HEK293 (cell line): Measurements from ENCODE around the gene INPP5A.

Source experiments
- CTCF ChIA-PET: fragments of 350-600 bp; formaldehyde crosslinking; extraction: SDS; loops from one replicate; lab custom pipeline; 2021; ENCODE audit warnings: antibody characterized with exemption; lab: Yijun Ruan, JAX
- POLR2A ChIA-PET: fragments of 300-600 bp; formaldehyde crosslinking; extraction: SDS; loops from one replicate; lab custom pipeline; 2020; ENCODE audit warnings: antibody characterized with exemption, inconsistent platforms; lab: Yijun Ruan, JAX
- H3K27ac ChIP-seq: fragments of 200-500 bp; sonication (Bioruptor generic); 2 replicates; pipeline ENCODE4 v1.5.1; 2014; ENCODE audit warnings: low read depth, low read length, control low read depth, inconsistent platforms; ENCODE audit errors: extremely low read depth
- H3K36me3 ChIP-seq, 2 experiments: fragments of 200-500 bp in 1 of 2; sonication (Bioruptor generic) in 1 of 2; 1 replicate in 1 of 2; 2 replicates in 1 of 2; pipeline ENCODE4 v1.5.1; 2014 to 2017; ENCODE audit warnings: inconsistent platforms in 2 of 2, low read length in 2 of 2; ENCODE audit not compliant: control insufficient read depth in 2 of 2, insufficient read depth in 1 of 2
- H3K4me1 ChIP-seq: fragments of 200-500 bp; sonication (Bioruptor generic); 2 replicates; pipeline ENCODE4 v1.5.1; 2014; ENCODE audit warnings: mild to moderate bottlenecking, low read length, inconsistent platforms; ENCODE audit not compliant: control insufficient read depth, insufficient read depth
- H3K4me3 ChIP-seq: 2 replicates; pipeline ENCODE4 v1.5.1; 2011; ENCODE audit warnings: low read depth, mild to moderate bottlenecking, control low read depth, low read length, moderate library complexity
- H3K9me3 ChIP-seq: fragments of 200-500 bp; sonication (Bioruptor generic); 2 replicates; pipeline ENCODE4 v1.5.1; 2014; ENCODE audit warnings: low read depth, low read length, inconsistent platforms; ENCODE audit not compliant: control insufficient read depth, insufficient read depth
- EGR2 ChIP-seq: fragments of 450-650 bp; formaldehyde crosslinking; IDR thresholded peaks from 2 replicates; pipeline ENCODE4 v1.5.1; 2016; ENCODE audit warnings: low read depth, missing biosample characterization, missing genetic modification characterization
- IKZF3 ChIP-seq: fragments of 450-650 bp; IDR thresholded peaks from 2 replicates; pipeline ENCODE4 v1.5.0; 2018; ENCODE audit warnings: missing biosample characterization, mild to moderate bottlenecking, missing genetic modification characterization, moderate library complexity
- KLF8 ChIP-seq: fragments of 450-650 bp; formaldehyde crosslinking; IDR thresholded peaks from 2 replicates; pipeline ENCODE4 v1.5.1; 2016; ENCODE audit warnings: missing biosample characterization, missing genetic modification characterization
- KLF9 ChIP-seq: fragments of 450-650 bp; formaldehyde crosslinking; IDR thresholded peaks from 2 replicates; pipeline ENCODE4 v1.5.1; 2016; ENCODE audit warnings: missing biosample characterization, missing genetic modification characterization, low read depth
- SP7 ChIP-seq: fragments of 450-650 bp; formaldehyde crosslinking; IDR thresholded peaks from 2 replicates; pipeline ENCODE4 v1.5.1; 2016; ENCODE audit warnings: missing biosample characterization, missing genetic modification characterization
- YY2 ChIP-seq: fragments of 450-650 bp; formaldehyde crosslinking; IDR thresholded peaks from 2 replicates; pipeline ENCODE4 v1.5.1; 2016; ENCODE audit warnings: missing biosample characterization, missing genetic modification characterization
- ZBTB10 ChIP-seq: fragments of 450-650 bp; formaldehyde crosslinking; IDR thresholded peaks from 2 replicates; pipeline ENCODE4 v1.5.1; 2016; ENCODE audit warnings: missing biosample characterization, missing genetic modification characterization
- ZFHX2 ChIP-seq: fragments of 450-650 bp; formaldehyde crosslinking; conservative IDR thresholded peaks from 2 replicates; pipeline ENCODE4 v1.5.1; 2016; ENCODE audit warnings: missing biosample characterization, missing genetic modification characterization
- ZNF23 ChIP-seq: fragments of 450-650 bp; formaldehyde crosslinking; IDR thresholded peaks from 2 replicates; pipeline ENCODE4 v1.5.1; 2016; ENCODE audit warnings: missing biosample characterization, missing genetic modification characterization, borderline replicate concordance
- ZNF391 ChIP-seq: fragments of 450-650 bp; formaldehyde crosslinking; IDR thresholded peaks from 2 replicates; pipeline ENCODE4 v1.5.1; 2016; ENCODE audit warnings: low read depth, missing biosample characterization, missing genetic modification characterization, borderline replicate concordance
- ZNF521 ChIP-seq: fragments of 450-650 bp; formaldehyde crosslinking; IDR thresholded peaks from 2 replicates; pipeline ENCODE4 v1.5.1; 2017; ENCODE audit warnings: missing biosample characterization, mild to moderate bottlenecking, missing genetic modification characterization
- ZNF530 ChIP-seq: fragments of 450-650 bp; formaldehyde crosslinking; IDR thresholded peaks from 2 replicates; pipeline ENCODE4 v1.5.1; 2016; ENCODE audit warnings: low read depth, missing biosample characterization, missing genetic modification characterization
- ZNF548 ChIP-seq: fragments of 450-650 bp; formaldehyde crosslinking; IDR thresholded peaks from 2 replicates; pipeline ENCODE4 v1.5.1; 2016; ENCODE audit warnings: missing biosample characterization, missing genetic modification characterization
- ZNF555 ChIP-seq: fragments of 450-650 bp; formaldehyde crosslinking; conservative IDR thresholded peaks from 2 replicates; pipeline ENCODE4 v1.5.1; 2017; ENCODE audit warnings: missing biosample characterization, mild to moderate bottlenecking, missing genetic modification characterization, inconsistent platforms
- ZNF560 ChIP-seq: fragments of 450-650 bp; formaldehyde crosslinking; IDR thresholded peaks from 2 replicates; pipeline ENCODE4 v1.5.1; 2017; ENCODE audit warnings: missing biosample characterization, missing genetic modification characterization, borderline replicate concordance
- ZNF571 ChIP-seq: fragments of 450-650 bp; formaldehyde crosslinking; IDR thresholded peaks from 2 replicates; pipeline ENCODE4 v1.5.0; 2017; ENCODE audit warnings: missing biosample characterization, missing genetic modification characterization
- ZNF785 ChIP-seq: fragments of 450-650 bp; formaldehyde crosslinking; IDR thresholded peaks from 2 replicates; pipeline ENCODE4 v1.5.1; 2016; ENCODE audit warnings: missing biosample characterization, missing genetic modification characterization
- ZNF792 ChIP-seq: fragments of 450-650 bp; formaldehyde crosslinking; IDR thresholded peaks from 2 replicates; pipeline ENCODE4 v1.5.1; 2016; ENCODE audit warnings: missing biosample characterization, missing genetic modification characterization
- ZSCAN4 ChIP-seq: fragments of 450-650 bp; formaldehyde crosslinking; IDR thresholded peaks from 2 replicates; pipeline ENCODE4 v1.5.1; 2017; ENCODE audit warnings: missing biosample characterization, missing genetic modification characterization
- TF ChIP-seq, protein P1 (sequence below): fragments of 450-650 bp; formaldehyde crosslinking; IDR thresholded peaks from 2 replicates; pipeline ENCODE4 v1.5.1; 2016; ENCODE audit warnings: missing biosample characterization, missing genetic modification characterization
- TF ChIP-seq, protein P2 (sequence below): fragments of 450-650 bp; formaldehyde crosslinking; IDR thresholded peaks from 2 replicates; pipeline ENCODE4 v1.5.1; 2016; ENCODE audit warnings: missing biosample characterization, missing genetic modification characterization
- TF ChIP-seq, protein P3 (sequence below): fragments of 450-650 bp; formaldehyde crosslinking; IDR thresholded peaks from 2 replicates; pipeline ENCODE4 v1.5.1; 2017; ENCODE audit warnings: missing biosample characterization, missing genetic modification characterization
- TF ChIP-seq, protein P4 (sequence below): fragments of 450-650 bp; formaldehyde crosslinking; IDR thresholded peaks from 2 replicates; pipeline ENCODE4 v1.5.1; 2016; ENCODE audit warnings: missing biosample characterization, missing genetic modification characterization

INPP5A gene

DNA sequence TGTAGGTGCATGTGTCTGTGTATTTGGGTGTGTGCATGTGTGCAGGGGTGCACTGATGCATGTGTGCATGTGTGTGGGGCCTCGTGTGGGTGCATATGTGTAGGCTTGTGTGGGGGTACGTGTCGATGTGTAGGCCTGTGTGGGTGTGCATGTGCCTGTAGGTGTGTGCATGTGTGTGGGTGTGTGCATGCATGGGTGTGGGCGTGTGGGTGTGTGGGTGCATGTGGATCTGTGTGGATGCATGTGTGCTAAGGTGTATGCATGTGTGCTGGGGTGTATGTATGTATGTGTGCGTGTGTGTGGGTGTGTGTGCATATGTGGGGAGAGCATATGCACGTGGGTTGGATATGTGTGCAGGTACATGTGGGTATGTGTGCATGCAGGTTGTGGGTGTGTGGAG is 175.2 kb downstream of the INPP5A start:
- Histone ChIP-seq H3K9me3 (no peaks in the 10 kb centered on the region), H3K27ac (no peak overlapping the region), H3K4me3 (no peak overlapping the region), H3K36me3 (peaks cover 0 to 3% of the 10 kb centered on the region in 2 experiments; a peak in 1 of 3 replicates), H3K4me1 (no peaks in the 10 kb centered on the region)
- TF ChIP-seq, protein P1, sequence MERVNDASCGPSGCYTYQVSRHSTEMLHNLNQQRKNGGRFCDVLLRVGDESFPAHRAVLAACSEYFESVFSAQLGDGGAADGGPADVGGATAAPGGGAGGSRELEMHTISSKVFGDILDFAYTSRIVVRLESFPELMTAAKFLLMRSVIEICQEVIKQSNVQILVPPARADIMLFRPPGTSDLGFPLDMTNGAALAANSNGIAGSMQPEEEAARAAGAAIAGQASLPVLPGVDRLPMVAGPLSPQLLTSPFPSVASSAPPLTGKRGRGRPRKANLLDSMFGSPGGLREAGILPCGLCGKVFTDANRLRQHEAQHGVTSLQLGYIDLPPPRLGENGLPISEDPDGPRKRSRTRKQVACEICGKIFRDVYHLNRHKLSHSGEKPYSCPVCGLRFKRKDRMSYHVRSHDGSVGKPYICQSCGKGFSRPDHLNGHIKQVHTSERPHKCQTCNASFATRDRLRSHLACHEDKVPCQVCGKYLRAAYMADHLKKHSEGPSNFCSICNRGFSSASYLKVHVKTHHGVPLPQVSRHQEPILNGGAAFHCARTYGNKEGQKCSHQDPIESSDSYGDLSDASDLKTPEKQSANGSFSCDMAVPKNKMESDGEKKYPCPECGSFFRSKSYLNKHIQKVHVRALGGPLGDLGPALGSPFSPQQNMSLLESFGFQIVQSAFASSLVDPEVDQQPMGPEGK: no peak
- TF ChIP-seq ZSCAN4 (peak; percentile 81), KLF9 (tag by site-specific recombination) (peak; percentile 69; the same call in 1 of the 2 replicates), ZFHX2 (tag by site-specific recombination) (peak; percentile 98), EGR2 (tag by site-specific recombination) (peak; percentile 98), ZNF530 (no peak), ZNF571 (no peak), KLF8 (no peak), SP7 (tag by site-specific recombination) (no peak)
- TF ChIP-seq, protein P2, sequence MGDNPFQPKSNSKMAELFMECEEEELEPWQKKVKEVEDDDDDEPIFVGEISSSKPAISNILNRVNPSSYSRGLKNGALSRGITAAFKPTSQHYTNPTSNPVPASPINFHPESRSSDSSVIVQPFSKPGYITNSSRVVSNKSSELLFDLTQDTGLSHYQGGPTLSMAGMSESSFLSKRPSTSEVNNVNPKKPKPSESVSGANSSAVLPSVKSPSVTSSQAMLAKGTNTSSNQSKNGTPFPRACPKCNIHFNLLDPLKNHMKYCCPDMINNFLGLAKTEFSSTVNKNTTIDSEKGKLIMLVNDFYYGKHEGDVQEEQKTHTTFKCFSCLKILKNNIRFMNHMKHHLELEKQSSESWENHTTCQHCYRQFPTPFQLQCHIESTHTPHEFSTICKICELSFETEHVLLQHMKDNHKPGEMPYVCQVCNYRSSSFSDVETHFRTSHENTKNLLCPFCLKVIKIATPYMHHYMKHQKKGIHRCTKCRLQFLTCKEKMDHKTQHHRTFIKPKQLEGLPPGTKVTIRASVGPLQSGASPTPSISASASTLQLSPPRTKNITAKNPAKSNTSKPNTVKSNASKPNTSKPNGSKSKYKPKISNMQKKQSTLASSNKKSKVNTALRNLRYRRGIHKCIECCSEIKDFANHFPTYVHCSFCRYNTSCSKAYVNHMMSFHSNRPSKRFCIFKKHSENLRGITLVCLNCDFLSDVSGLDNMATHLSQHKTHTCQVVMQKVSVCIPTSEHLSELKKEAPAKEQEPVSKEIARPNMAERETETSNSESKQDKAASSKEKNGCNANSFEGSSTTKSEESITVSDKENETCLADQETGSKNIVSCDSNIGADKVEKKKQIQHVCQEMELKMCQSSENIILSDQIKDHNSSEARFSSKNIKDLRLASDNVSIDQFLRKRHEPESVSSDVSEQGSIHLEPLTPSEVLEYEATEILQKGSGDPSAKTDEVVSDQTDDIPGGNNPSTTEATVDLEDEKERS: no peak
- POLR2A ChIA-PET: no interaction called here
- CTCF ChIA-PET: no interaction called here

GRCh38 chr10:132713421-132714095 is 176.0 kb downstream of the INPP5A start:
- H3K36me3 ChIP-seq: peaks cover 0 to 3% of the 10 kb centered on the region in 2 experiments; a peak in 1 of 3 replicates
- H3K4me1 ChIP-seq: no peaks in the 10 kb centered on the region
- CTCF ChIA-PET: no interaction called here
- no peaks in the 10 kb centered on the region for H3K9me3 ChIP-seq
- POLR2A ChIA-PET: no interaction called here
- no peak overlapping the region for H3K27ac ChIP-seq
- no peak overlapping the region for H3K4me3 ChIP-seq
- TF ChIP-seq ZNF391 (tag by site-specific recombination): no peak
- TF ChIP-seq ZNF792: no peak
- no peak for TF ChIP-seq ZNF785
- TF ChIP-seq IKZF3 (tag by site-specific recombination): no peak
- no peak for TF ChIP-seq KLF8
- TF ChIP-seq ZNF548 (tag by site-specific recombination): no peak
- no peak for TF ChIP-seq ZBTB10 (tag by site-specific recombination)
- no peak for TF ChIP-seq YY2 (tag by site-specific recombination)
- TF ChIP-seq ZNF521 (tag by site-specific recombination): no peak
- TF ChIP-seq, protein P3, sequence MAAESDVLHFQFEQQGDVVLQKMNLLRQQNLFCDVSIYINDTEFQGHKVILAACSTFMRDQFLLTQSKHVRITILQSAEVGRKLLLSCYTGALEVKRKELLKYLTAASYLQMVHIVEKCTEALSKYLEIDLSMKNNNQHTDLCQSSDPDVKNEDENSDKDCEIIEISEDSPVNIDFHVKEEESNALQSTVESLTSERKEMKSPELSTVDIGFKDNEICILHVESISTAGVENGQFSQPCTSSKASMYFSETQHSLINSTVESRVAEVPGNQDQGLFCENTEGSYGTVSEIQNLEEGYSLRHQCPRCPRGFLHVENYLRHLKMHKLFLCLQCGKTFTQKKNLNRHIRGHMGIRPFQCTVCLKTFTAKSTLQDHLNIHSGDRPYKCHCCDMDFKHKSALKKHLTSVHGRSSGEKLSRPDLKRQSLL (tag by site-specific recombination): no peak
- TF ChIP-seq ZNF23 (tag by site-specific recombination): no peak
- no peak for TF ChIP-seq ZNF560 (tag by site-specific recombination)
- TF ChIP-seq ZNF555: no peak
- TF ChIP-seq, protein P4, sequence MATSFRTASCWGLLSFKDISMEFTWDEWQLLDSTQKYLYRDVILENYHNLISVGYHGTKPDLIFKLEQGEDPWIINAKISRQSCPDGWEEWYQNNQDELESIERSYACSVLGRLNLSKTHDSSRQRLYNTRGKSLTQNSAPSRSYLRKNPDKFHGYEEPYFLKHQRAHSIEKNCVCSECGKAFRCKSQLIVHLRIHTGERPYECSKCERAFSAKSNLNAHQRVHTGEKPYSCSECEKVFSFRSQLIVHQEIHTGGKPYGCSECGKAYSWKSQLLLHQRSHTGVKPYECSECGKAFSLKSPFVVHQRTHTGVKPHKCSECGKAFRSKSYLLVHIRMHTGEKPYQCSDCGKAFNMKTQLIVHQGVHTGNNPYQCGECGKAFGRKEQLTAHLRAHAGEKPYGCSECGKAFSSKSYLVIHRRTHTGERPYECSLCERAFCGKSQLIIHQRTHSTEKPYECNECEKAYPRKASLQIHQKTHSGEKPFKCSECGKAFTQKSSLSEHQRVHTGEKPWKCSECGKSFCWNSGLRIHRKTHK (tag by site-specific recombination): no peak
